Measurements from ENCODE around the gene PTGER4.

PTGER4 gene

DNA sequence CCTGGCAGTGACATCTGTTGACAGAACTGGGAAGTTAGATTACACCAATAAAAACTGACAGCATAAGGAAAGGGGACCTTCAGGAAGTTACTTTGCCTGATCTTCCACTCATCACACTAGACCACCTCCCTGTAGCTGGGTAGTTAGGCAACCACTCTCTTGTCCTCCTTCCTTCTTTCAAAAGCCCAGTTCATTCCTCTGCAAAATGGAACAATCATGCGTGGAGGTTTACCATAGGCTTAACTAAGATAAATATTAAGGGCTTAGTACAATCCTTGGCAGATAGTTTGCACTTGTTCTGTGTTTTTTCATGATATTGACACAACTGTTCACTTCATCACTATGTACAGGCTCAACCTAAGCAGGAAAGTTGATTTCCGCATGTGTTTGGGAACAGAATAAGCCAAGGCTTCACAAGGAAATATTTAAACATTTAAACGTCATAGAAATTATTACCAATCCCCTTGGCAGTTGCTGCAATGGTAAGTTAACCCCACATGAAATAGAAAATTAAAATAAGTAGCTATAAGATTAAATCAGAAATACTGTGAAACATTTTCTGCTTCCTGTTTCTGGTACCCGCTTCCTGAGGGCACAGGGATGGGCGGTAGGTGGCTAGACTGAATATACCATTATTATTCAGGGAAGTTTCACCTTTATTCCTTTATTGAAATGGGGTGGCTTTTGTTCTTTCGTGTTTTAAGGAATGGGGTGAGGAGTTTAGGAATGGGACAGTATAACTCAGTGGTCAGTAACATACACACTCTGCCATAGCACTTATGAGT, 9.9 kb upstream of the PTGER4 start:
- in situ Hi-C loops (cut with HindIII; ENCODE audit: low sequenced_read_pairs) = no loop called here

DNA sequence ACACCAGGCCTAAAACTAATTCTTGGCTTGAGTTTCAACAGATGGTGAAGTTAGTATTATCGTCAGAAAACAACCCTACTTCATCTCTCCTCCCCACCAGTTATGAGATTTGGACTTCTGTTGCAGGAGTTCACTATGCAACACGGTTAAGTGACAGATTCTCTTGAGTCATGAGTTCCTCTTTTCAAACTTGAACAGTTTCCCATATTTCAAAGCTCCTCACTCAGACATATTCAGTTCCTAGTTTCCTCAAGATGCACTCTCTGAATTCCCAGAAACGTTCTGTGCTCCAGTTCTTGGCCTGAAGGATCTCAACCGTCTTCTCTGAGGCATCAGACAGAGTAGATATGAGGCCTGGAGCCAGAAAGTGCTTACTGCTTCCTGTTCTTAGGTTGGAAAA, 7.3 kb upstream of the PTGER4 start:
- in situ Hi-C loops (cut with HindIII; ENCODE audit: low sequenced_read_pairs) = no loop called here

- in situ Hi-C loops (cut with HindIII; ENCODE audit: low sequenced_read_pairs) = no loop called here
Measured at GRCh38 chr5:40674661-40675235, 5.0 kb upstream of the PTGER4 start.

GRCh38 chr5:40675396-40676133, 4.2 kb upstream of the PTGER4 start:
- in situ Hi-C loops (cut with HindIII; ENCODE audit: low sequenced_read_pairs) = no loop called here

DNA sequence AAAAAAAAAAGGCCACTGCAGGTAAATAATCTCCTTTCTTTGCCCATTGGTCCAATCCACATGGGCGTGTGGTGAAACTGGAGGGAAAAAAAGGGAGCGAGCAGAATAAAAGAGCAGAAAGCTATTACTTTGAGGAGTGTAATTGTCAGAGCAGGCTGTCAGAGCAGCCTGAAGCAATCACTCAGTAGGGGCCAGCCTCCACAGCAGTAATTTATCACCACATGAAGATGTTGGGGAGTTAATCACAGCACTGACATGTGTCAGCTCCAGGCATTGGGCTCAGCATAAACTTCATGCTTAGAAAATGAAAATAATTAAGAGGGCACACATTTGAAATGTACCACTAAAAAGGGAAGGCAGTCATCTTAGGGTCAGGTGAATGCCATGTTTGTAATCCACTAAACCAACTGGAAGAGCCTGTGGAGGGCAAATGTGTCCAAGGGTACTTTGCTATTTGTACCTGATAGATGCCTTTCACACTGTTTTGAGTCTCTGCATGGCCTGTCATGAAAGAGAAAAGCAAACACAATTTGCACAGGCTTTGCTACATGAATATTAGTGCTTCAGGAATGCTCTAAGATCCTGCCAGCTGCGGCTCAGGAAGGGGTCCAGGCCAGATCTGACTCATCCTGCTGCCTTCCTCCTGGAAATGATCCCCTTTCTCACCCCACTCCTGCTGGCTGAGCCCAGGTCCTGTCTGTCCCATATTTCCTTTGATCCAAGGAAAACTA, 2.9 kb upstream of the PTGER4 start:
- in situ Hi-C loops (cut with HindIII; ENCODE audit: low sequenced_read_pairs) = no loop called here

DNA sequence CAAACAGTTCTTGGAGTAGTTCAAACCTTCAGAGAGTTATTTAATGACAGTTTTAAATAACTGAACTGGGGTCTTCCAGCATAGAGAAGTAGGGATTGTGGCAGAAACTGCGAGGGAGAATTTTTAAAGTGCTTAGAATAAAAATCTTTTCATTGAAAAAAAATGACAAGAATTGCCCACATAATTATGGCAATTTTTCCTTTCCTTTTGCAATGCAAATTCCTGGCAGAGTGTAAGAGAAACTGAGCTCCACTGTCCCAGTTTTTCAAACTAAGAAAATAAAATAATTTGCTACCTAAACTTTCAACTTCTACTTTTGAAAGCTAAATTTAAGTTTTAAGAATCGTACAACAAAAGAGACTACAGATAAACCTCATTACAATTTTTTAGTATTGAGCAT, 2.3 kb upstream of the PTGER4 start:
- in situ Hi-C loops (cut with HindIII; ENCODE audit: low sequenced_read_pairs) = no loop called here

DNA sequence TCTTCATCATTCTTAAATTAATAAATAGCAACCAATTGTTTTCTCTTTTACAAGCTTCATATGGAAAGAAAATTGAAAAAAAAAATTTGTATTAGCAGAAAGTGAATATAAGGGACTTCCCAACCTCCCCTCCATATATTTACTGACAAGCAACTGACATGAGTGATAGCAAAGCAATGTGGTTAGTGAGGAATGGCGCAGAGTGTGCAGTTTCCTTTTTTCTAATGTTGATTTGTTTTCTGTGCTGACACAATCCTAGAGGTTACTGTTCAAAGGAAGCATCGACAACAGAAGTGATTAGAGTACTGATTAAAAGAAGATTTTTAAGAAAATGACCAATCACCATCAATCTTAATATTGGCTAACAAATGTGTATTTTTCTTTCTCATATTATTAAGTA, 1.7 kb upstream of the PTGER4 start:
- in situ Hi-C loops (cut with HindIII; ENCODE audit: low sequenced_read_pairs) = no loop called here

- in situ Hi-C loops (cut with HindIII; ENCODE audit: low sequenced_read_pairs) = no loop called here
Measured at GRCh38 chr5:40678460-40679147, 1.1 kb upstream of the PTGER4 start.

- in situ Hi-C loops (cut with HindIII; ENCODE audit: low sequenced_read_pairs) = no loop called here
Measured at GRCh38 chr5:40679148-40679912, 385 bp upstream of the PTGER4 start.

- in situ Hi-C loops (cut with HindIII; ENCODE audit: low sequenced_read_pairs) = no loop called here
Measured at GRCh38 chr5:40680741-40681362, 1.1 kb downstream of the PTGER4 start.

DNA sequence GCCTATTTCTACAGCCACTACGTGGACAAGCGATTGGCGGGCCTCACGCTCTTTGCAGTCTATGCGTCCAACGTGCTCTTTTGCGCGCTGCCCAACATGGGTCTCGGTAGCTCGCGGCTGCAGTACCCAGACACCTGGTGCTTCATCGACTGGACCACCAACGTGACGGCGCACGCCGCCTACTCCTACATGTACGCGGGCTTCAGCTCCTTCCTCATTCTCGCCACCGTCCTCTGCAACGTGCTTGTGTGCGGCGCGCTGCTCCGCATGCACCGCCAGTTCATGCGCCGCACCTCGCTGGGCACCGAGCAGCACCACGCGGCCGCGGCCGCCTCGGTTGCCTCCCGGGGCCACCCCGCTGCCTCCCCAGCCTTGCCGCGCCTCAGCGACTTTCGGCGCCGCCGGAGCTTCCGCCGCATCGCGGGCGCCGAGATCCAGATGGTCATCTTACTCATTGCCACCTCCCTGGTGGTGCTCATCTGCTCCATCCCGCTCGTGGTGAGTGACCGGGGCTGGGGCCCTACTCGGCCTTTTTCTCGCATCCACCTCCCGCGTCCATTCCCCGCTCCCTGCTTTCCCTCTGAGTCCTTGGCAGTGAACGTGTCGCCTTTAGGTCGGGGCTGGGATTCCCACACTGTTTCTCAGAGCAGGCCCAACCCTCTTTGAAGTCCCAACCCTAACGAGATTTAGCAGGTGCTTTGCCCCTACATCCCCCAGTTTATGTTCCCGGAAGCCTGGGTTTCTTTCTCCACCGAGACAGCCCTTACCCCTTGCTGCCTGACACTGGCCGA, 1.8 kb downstream of the PTGER4 start:
- in situ Hi-C loops (cut with HindIII; ENCODE audit: low sequenced_read_pairs) = no loop called here

DNA sequence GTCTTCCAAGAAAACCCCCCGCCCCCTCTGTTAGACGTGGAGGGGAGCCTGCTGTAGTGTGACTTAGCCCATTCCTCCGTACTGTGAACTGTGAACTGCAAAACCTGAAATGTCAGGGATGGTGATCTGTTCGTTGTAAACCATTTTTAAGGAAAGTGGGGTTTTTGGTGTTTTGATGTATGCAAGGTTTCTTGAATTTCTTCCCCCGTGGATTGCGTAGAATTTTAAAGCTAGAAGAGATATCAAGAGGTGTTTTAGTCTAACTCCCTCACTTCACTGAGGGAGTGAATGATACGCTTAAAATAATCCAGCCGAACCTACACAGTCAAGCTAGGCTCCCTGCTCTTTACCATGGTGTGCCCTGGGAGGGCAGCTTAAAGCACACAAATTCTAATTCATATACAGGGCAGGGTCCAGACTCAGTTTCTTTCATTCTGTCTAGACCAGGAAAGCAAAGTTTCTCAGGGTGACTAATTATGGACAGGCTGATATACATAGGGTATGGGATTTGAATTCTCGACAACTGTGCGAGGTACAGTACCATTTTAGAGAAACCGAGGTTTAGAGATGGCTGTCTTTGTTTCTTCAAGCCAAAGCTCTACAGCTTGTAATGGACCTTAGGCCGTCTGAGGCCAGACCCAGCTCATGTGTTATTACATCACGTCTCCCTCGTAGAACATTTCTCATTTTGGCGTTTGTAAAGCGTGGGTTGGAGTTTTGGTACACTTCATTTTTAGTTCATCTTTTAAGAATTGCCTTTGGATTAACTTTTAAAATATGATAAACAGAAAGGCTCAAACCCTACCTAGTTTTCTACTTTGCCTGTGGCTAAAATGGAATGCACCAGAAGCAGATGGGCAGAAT, 2.7 kb downstream of the PTGER4 start:
- in situ Hi-C loops (cut with HindIII; ENCODE audit: low sequenced_read_pairs) = no loop called here

DNA sequence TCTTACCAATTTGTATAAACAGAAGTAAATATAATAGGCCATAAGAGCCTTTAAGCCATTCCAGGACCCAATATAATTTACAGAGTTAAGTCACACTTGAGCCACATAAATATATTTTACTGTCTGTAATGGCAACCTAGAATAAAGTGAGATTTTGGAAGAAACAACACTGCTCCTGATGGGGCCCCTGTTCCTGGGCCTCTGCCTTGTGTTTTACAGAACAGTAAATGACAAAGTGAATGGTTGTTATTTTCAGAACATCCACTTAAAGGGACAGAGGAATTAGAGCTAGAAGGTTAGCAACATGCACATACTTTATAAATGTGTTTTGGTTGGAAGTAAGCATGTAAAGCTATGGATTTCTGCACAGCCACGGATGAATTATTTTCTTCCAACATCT, 3.6 kb downstream of the PTGER4 start:
- in situ Hi-C loops (cut with HindIII; ENCODE audit: low sequenced_read_pairs) = no loop called here

DNA sequence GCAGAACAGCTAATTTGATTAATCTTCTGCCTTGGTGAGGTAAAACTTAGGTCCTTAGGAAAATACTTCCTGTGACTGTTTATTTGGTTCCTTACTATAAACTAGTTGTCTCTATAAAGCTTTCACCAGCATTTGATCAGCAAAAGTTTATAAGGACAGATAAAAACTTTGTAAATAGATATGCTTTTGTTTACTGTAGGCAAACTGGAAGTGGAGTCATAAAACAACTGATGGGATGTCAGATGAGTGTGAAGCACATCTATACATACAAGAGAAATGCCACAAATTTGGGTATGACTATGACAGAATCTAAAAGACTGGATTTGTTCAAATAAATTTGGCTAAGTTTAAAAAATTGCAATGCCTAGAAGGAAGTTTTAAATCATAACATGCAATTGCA, 5.5 kb downstream of the PTGER4 start:
- in situ Hi-C loops (cut with HindIII; ENCODE audit: low sequenced_read_pairs) = loop anchor here (5.0 kb wide), 2 partner anchors 968 to 1098 kb away; no protein-coding TSS in a partner anchor

DNA sequence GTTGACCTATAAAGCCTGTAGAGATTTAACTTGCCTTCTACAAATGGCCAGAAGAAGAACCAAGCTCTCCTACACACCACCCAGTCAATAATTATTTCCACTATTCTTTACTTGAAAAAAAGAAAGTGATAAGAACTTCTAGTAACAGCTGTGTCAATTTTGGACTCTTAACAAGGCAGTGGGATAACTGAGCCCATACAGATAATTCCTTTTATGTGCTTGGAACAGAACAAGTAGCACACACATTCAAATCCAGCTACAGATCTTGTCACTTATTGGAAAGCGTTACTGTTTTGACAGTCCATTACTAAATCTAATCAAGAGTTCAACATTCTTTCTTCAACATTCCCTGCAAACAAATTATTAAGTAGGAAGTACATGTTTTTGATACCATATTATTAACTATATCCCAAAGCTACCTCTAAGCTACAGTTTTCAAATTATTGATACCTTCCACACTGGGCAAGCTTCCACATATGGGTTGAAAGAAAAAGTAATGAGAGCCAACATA, 6.3 kb downstream of the PTGER4 start:
- in situ Hi-C loops (cut with HindIII; ENCODE audit: low sequenced_read_pairs) = loop anchor here (5.0 kb wide), 2 partner anchors 969 to 1099 kb away; no protein-coding TSS in a partner anchor

DNA sequence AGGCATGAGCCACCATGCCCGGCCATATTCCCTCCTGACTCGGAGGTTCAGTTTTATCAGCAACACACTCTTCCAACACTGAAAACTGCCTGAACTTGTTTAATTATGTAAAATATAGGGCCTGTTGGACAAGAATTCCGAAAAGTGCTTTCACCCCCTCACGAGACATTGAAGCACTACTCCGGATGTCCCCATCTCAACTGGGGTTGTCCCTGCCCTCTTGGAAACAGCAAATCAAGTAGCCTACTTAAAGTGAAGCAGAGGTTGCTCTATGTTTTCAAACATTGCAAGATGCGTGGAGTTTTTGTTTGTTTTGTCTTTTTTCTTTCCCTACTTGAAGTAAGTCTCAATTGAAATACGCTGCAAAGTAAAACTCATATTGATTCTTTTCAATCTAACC, 7.6 kb downstream of the PTGER4 start:
- in situ Hi-C loops (cut with HindIII; ENCODE audit: low sequenced_read_pairs) = loop anchor here (5.0 kb wide), 2 partner anchors 970 to 1100 kb away; no protein-coding TSS in a partner anchor

GRCh38 chr5:40688127-40688761, 8.5 kb downstream of the PTGER4 start:
- in situ Hi-C loops (cut with HindIII; ENCODE audit: low sequenced_read_pairs) = loop anchor here (5.0 kb wide), 2 partner anchors 971 to 1101 kb away; no protein-coding TSS in a partner anchor
